Suppressor macrophage treated with lipopolysaccharide for 4 hours (primary cell): ENCODE measurements around the gene TMCO5A.

Source experiments
- DNase-seq: peaks from one replicate; pipeline ENCODE4 v3.0.0-alpha.2; 2020

TMCO5A gene

DNA sequence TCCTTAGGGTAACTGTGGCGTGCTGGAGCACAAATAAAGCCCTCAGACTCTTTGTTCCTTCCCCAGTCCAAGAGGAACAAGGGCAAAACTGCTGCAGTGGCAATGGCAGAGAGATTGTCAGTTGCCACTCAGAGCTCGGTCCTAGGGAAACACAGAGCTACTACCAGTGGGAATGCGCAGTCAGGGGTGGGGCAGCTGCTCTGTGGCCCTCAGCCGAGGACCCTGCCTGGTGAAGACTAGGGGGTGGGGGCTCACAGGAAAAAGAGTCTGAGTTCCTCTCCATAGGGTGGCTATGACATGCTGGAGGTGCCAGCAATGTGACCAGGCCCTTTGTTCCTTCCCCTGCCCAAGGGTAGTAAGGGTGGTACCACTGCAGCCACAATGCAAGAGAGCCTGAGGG, 43.8 kb downstream of the TMCO5A start:
- no peak for DNase-seq

DNA sequence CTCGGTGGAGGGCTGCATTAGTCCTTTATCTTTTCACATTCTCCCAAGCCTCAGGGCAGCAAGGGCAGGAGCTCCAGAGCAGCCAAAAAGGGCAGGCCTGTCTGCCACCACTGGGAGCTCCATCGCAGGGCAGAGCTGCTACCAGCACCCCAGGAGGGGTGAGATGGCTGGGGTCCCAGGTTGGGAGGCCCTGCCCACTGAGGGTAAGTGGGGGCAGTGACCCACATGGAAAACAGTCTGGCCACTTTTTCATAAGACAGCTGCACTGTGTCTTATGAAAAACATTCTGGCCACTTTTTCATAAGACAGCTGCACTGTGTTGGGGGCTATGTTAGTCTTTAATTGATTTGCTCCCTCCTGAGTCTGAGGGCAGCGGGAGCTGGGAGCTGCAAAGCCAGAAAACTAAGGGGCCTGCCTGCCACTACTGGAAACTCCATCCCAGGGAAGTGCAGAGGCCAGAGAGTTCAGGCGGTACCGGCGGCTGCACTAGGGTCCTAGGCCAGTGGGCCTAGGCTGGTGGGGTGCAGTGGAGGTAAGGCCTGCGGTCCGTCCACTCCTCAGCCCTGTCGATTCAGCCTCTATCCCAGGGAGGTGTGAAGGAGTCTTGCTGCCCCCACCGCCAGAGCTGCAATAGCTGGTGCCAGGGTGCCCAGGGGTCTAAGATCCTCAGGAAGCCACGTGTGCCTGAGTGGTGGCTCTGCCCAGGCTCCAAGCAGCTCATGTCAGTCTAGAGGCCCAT, 45.4 kb downstream of the TMCO5A start:
- no peak for DNase-seq

DNA sequence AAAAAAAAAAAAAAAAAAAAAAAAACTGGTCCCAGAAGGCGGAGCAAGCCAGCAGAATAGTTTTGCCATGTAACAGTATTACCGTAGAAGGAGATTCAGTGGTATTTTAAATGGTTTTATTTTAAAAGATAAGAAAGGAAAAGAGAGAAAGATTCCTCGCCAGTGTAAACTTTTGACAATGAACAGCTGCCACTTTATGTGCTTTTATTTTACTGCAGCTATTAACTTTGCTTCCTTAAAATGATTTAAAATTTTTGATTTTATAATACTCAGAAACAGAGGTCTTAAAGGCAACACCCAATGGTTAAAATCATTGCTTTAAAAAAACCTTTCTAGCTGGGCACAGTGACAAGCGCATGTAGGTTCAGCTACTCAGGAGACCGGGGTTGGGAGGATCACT, 46.8 kb downstream of the TMCO5A start:
- DNase-seq = no peak

DNA sequence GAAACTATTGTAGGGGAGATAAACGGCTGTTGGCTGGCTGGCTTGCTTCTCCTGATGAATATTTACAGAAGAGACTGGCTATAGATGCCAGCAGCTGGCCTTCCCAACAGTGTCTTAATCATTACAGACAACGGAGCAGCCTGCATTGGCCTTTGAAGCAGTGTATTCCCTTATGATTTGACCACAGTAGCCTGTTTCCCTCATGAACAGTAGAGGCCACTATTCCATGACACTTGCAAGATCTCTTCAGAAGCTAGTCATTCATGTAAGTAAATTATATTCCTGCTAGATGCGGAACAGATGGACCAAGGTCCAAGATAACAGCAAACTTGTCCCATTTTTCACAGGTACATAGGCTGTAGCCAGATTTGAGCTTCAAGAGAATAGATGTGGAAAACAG, 47.3 kb downstream of the TMCO5A start:
- DNase-seq = no peak

DNA sequence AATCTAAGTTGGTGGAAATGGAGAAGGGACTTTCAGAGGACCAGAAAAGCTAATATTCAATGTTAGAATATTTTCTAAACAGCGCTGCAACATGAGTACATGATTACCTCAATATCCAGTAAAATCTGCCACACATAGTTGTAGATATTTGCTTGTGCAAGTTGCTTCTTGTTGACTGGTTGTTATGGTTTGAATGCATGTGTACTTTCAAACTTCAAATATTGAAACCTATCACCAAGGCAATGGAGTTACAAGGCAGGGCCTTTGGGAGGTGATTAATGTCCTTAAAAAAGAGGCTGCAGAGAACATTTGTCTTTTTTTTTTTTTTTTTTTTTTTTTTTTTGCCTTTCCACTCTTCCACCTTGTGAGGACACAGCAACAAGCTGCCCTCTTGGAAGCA, 49.9 kb downstream of the TMCO5A start:
- no peak for DNase-seq

DNA sequence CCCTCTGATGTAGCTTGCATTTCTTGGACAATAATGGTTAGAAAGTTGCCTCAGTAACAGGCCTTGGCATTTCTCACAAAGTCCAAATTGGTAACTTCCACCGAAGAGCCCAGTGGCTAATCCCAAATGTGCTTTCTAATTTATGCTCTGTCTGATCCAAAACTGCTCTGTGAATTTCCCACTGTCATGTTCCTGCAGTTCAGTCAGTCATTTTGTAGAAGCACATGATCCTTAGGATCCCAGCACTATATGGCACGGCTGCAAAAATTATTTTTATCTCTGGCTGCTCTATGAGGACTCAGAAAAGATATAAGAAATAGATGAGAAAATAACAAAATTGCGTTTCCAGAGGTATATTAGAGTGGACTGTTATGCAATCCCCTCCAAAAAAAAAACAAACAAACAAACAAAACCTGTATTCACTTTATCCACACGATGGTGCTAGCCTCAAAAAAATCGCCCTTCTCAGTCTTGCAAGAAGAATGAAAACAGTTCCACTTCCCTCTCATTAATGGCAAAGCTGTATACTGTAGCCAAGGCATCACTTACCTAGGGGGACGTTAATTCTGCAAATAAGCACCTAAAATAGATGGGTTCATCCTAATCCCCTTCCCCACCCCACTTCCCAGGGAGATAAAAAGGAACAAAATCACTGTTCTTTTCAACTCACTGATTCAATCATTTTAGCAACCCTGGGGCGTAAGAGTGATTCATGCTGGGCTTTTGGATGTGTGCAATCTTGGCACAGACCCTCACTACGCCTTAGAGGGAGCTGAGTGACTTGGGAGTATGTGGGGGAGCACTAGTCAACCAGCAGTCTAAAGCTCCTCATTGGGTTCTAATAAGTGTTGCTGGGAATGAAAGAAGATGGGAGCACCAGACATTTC, 61.3 kb downstream of the TMCO5A start:
- peak; percentile 72 for DNase-seq
